KMS-11 (cell line): Measurements from ENCODE around the gene XKR7.

Experiments used
- H2AFZ ChIP-seq: fragments of 200-600 bp; sonication (generic); 2 replicates; pipeline ENCODE4 v1.6.1; 2016; ENCODE audit warnings: antibody characterized with exemption, mixed run types, low read depth
- H3K27ac ChIP-seq: fragments of 200-600 bp; sonication (generic); 2 replicates; pipeline ENCODE4 v1.6.1; 2016; ENCODE audit warnings: mild to moderate bottlenecking, mixed run types
- H3K27me3 ChIP-seq: fragments of 200-600 bp; sonication (generic); 2 replicates; pipeline ENCODE4 v1.6.1; 2017; ENCODE audit warnings: mild to moderate bottlenecking, low read depth, mixed run types, moderate library complexity; ENCODE audit not compliant: insufficient read depth
- H3K36me3 ChIP-seq: fragments of 200-600 bp; sonication (generic); 2 replicates; pipeline ENCODE4 v1.6.1; 2017; ENCODE audit warnings: mild to moderate bottlenecking, mixed run types; ENCODE audit not compliant: insufficient read depth
- H3K4me1 ChIP-seq: fragments of 200-600 bp; sonication (generic); 2 replicates; pipeline ENCODE4 v1.6.1; 2016; ENCODE audit warnings: mild to moderate bottlenecking, low read depth, mixed run types; ENCODE audit not compliant: poor library complexity, severe bottlenecking
- H3K4me2 ChIP-seq: fragments of 200-600 bp; sonication (generic); 2 replicates; pipeline ENCODE4 v1.7.0; 2016; ENCODE audit warnings: mild to moderate bottlenecking, mixed run types
- H3K4me3 ChIP-seq: fragments of 200-600 bp; sonication (generic); IDR thresholded peaks from 2 replicates; pipeline ENCODE4 v1.6.1; 2017; ENCODE audit warnings: low read depth, low read length, mixed read lengths; ENCODE audit not compliant: insufficient read depth
- H3K79me2 ChIP-seq: fragments of 200-600 bp; sonication (generic); 2 replicates; pipeline ENCODE4 v1.6.1; 2016; ENCODE audit warnings: low read depth, mixed run types; ENCODE audit not compliant: insufficient read depth
- H3K9ac ChIP-seq: fragments of 200-600 bp; sonication (generic); 2 replicates; pipeline ENCODE4 v1.6.1; 2016; ENCODE audit warnings: mild to moderate bottlenecking, mixed run types
- H4K20me1 ChIP-seq: fragments of 200-600 bp; sonication (generic); 2 replicates; pipeline ENCODE4 v1.6.1; 2016; ENCODE audit warnings: mild to moderate bottlenecking, mixed run types; ENCODE audit not compliant: insufficient read depth
- TF ChIP-seq, protein P1 (sequence below): fragments of 200-600 bp; sonication (generic); conservative IDR thresholded peaks from 2 replicates; pipeline ENCODE4 v1.6.1; 2017; ENCODE audit warnings: low read depth, mild to moderate bottlenecking, antibody characterized with exemption, low read length, moderate library complexity, mixed read lengths

Gene XKR7

DNA sequence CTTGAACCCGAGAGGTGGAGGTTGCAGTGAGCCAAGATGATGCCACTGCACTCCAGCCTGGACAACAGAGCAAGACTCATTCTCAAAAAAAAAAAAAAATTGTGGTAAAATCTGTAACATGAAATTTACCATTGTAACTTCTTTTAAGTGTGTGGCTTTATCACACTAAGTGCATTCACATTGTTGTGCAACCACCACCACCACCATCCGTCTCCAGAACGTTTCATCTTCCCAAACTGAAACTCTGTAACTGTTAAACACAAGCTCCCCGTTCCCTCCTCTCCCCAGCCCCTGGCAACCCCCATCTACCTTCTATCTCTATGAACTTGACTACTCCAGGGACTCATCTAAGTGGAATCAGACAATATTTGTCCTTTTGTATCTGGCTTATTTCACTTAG lies 45.8 kb upstream of the XKR7 start:
- Histone ChIP-seq H3K4me3 (no peak overlapping the region), H3K79me2 (no peaks in the 10 kb centered on the region), H3K4me1 (no peaks in the 10 kb centered on the region), H3K27me3 (peaks cover 10% of the 10 kb centered on the region; the same call in 1 of the 2 replicates), H4K20me1 (no peaks in the 10 kb centered on the region), H3K9ac (no peak overlapping the region), H3K4me2 (no peak overlapping the region), H3K27ac (no peak overlapping the region), H2AFZ (no peak overlapping the region), H3K36me3 (no peaks in the 10 kb centered on the region)
- TF ChIP-seq, protein P1, sequence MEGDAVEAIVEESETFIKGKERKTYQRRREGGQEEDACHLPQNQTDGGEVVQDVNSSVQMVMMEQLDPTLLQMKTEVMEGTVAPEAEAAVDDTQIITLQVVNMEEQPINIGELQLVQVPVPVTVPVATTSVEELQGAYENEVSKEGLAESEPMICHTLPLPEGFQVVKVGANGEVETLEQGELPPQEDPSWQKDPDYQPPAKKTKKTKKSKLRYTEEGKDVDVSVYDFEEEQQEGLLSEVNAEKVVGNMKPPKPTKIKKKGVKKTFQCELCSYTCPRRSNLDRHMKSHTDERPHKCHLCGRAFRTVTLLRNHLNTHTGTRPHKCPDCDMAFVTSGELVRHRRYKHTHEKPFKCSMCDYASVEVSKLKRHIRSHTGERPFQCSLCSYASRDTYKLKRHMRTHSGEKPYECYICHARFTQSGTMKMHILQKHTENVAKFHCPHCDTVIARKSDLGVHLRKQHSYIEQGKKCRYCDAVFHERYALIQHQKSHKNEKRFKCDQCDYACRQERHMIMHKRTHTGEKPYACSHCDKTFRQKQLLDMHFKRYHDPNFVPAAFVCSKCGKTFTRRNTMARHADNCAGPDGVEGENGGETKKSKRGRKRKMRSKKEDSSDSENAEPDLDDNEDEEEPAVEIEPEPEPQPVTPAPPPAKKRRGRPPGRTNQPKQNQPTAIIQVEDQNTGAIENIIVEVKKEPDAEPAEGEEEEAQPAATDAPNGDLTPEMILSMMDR, result no peak

DNA sequence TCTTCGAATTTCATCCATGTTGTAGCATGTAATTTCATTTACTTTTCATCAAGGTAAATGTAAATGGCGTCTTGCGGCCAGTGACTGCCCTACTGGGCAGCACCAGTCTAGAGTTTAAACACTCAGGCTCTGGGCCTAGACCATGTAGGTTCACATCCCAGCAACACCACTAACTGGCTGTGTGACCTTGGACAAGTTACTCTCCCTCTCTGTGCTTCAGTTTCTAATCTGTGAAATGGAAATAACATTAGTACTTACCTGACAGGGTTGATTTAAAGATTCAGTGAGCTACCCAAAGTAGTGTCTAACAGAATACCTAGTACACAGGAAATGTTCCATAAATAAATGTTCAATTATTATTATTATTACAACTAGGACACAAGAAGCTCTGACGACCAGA lies 45.4 kb upstream of the XKR7 start:
- H3K27ac ChIP-seq, result no peak overlapping the region
- H3K4me2 ChIP-seq, result no peak overlapping the region
- H3K9ac ChIP-seq, result no peak overlapping the region
- H2AFZ ChIP-seq, result no peak overlapping the region
- H3K4me1 ChIP-seq, result no peaks in the 10 kb centered on the region
- no peaks in the 10 kb centered on the region for H3K36me3 ChIP-seq
- peaks cover 10% of the 10 kb centered on the region; the same call in 1 of the 2 replicates for H3K27me3 ChIP-seq
- no peak overlapping the region for H3K4me3 ChIP-seq
- TF ChIP-seq, protein P1, result no peak
- H4K20me1 ChIP-seq, result no peaks in the 10 kb centered on the region
- no peaks in the 10 kb centered on the region for H3K79me2 ChIP-seq

DNA sequence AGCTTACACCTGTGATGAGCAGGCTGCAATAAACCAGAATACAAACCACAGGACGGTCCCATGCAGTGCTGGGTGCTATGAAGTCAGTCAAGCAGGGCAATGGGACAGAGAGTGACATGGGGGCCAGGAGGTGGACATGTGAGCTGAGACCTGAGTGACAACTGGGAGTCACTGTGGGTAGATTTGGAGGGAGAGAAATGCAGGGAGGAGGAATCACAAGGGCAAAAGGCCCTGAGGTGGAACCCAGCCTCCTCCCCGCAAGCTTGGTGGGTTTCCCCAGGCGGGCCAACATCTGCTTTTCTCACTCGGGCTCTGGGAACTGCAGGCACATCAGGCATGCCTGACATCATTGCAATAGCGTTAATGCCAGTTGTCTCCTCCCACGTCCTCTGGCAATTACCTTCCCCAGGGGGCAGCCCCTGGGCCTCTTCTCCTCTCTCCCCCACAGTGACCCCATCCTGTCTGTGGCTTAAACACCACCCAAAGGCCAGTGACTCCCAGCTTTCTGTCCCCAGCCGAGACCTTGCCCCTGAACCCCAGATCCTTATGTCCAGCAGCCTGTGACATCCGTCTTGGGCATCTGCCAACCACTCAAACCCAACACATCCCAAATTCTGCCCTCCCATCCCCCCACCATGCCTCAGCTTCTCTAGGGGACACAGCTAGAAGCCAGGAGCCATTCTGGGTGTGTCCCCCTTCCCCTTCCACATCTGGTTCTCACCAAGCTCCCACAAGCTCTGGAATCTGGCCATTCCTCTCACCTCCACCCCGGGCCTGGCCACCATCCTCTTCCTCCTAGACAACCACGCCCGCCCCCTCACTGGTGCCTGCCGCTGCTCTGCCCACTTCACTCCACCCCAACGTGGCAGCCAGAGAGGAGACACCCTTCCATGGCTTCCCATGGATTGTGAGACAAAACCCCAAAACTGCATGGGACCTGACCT lies 44.3 kb upstream of the XKR7 start:
- Histone ChIP-seq H3K4me1 (no peaks in the 10 kb centered on the region), H3K27ac (no peak overlapping the region), H4K20me1 (no peaks in the 10 kb centered on the region), H3K36me3 (no peaks in the 10 kb centered on the region), H2AFZ (no peak overlapping the region), H3K79me2 (no peaks in the 10 kb centered on the region), H3K9ac (no peak overlapping the region), H3K27me3 (peaks cover 10% of the 10 kb centered on the region; the same call in 1 of the 2 replicates), H3K4me2 (no peak overlapping the region), H3K4me3 (no peak overlapping the region)
- TF ChIP-seq, protein P1, result no peak

DNA sequence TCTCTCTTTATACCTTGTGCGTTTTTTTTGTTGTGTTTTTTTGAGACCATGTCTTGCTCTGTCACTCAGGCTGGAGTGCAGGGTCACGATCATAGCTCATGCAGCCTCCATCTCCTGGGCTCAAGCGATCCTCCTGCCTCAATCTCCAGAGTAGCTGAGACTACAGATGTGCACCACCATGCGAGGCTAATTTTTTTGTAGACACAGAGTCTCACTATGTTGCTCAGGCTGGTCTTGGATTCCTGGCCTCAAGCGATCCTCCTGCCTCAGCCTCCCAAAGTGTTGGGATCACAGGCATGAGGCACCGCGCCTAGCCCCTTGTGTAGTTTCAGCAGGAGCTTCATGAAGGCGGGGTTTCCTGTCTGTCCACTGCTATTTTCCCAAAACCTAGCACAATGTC lies 43.4 kb upstream of the XKR7 start:
- H3K36me3 ChIP-seq, result no peaks in the 10 kb centered on the region
- H3K79me2 ChIP-seq, result no peaks in the 10 kb centered on the region
- peaks cover 10% of the 10 kb centered on the region; the same call in 1 of the 2 replicates for H3K27me3 ChIP-seq
- no peak overlapping the region for H3K9ac ChIP-seq
- H4K20me1 ChIP-seq, result no peaks in the 10 kb centered on the region
- H2AFZ ChIP-seq, result no peak overlapping the region
- H3K4me1 ChIP-seq, result no peaks in the 10 kb centered on the region
- H3K27ac ChIP-seq, result no peak overlapping the region
- H3K4me2 ChIP-seq, result no peak overlapping the region
- TF ChIP-seq, protein P1, result no peak
- no peak overlapping the region for H3K4me3 ChIP-seq
